SK-N-DZ (cell line): ENCODE results near the gene LAMA5.

Source experiments
- DNase-seq: peaks from one replicate; pipeline ENCODE4 v3.0.0-alpha.2; 2015; ENCODE audit warnings: low spot score

The LAMA5 gene

DNA sequence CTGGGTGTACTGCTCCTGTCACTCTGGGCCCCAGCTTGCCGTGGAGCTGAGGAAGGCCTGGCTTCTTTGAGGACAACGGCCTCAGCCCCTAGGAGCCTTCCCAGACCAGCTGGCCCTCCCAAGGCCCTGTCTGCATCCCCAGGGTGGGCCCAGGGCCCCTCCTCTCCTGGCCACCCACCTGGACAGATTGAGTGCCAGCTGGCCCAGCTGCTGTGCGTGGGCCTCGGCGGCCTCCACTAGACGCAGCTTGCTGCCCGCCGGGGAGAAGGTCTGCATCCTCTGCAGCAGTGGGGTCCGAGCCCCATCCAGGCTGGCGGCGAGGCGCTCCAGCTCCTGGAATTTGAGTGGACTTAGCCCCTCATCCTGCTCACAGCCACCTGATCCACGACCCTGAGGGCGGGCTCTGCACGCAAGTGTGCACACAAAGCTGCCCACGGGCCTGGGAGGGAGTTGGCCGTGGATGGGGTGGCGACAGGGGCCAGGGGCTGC, 49.9 kb downstream of the LAMA5 start:
- no peak for DNase-seq

- no peak for DNase-seq
Measured at GRCh38 chr20:62316331-62317166, 50.6 kb downstream of the LAMA5 start.

DNA sequence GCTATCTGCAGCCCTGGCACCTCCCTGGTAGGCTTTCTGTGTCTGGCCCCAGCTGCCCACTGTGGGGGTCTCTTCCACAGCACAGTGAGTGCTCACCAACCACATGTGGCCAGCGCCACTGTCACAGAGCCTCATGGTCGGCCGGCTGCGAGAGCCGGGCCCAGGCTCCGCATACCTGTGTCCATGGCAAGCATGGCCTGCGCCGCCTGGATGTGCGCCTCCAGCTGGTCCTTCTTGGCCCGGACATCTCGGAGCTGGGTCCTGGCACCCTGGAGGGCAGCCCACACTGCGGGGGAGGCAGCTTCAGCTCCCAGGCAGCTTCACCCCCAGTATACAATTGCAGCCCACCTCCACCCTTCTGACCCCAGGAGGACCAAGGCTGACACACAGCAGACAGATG, 51.3 kb downstream of the LAMA5 start:
- no peak for DNase-seq

DNA sequence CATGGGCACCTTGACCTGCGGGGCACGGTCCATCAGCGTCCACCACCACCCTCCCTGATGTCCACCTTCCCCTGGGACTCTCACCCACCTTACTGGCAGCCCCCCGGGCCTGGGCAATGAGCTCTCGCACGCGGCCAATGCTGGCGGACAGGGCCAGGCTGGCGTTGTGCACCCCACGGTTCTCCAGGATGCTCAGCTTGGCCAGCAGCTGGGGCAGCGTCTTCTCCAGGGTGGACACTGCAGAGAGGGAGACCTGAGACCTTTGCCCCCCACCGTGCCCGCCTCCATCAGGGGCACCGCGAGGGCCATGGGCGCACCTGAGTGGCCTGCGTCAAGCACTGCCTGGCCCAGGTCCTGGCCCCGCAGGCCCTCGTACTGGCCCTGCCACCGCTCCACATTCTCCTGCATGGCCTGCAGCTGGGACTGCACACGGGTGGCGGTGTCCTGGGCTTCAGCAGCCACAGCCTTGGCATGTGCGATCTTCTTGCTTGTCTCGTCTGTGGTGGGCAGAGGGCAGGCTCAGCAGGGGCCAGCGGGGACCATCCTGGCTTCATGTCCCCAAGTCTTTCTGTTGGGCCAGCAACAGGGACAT, 52.3 kb downstream of the LAMA5 start:
- no peak for DNase-seq

GRCh38 chr20:62314339-62314638, 52.8 kb downstream of the LAMA5 start:
- DNase-seq = no peak

DNA sequence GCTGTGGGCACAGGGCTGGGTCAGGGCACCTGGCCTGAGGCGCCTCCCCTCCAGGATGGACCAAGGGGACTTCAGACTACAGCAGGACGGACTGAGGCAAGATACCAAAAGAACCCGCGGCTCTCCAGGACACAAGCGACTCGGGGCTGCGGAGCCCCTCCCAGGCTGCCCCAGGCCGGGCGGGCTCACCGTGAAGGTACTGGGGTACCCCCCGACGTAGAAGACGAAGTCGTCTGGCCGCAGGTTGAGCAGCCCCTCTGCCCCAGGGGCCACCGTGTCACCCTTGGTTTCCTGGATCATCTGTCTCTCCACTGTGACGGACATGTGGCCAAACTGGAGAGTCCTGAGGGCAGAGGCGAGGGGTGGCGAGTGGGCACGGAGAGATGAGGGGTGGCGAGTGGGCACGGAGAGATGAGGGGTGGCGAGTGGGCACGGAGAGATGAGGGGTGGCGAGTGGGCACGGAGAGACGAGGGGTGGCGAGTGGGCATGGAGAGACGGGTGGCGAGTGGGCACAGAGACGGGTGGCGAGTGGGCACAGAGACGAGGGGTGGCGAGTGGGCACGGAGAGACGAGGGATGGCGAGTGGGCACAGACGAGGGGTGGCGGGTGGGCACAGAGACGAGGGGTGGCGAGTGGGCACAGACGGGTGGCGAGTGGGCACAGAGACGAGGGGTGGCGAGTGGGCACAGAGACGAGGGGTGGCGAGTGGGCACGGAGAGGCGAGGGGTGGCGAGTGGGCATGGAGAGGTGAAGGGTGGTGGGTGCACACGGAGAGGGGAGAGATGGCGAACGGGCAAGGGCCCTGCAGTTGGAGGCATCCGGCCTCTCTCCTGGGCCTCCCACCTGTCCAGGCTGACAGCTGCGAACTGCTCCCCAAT, 53.4 kb downstream of the LAMA5 start:
- no peak for DNase-seq

GRCh38 chr20:62313021-62313420, 54.1 kb downstream of the LAMA5 start:
- DNase-seq = no peak

DNA sequence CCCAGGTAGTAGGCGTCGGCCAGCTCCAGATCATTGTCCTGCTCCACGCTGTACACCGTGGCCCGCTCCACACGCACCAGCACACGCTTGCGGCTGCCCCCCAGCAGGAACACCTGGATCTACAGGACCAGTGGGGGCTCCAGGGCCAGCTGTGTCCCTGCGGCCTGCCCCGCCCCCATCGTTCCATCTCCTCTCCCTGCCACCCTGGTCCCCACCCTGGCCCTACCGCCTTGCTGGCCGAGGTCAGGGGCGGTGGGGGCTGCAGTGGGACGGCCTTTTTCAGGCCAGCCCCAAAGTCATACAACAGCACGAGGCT, 54.5 kb downstream of the LAMA5 start:
- DNase-seq = no peak

DNA sequence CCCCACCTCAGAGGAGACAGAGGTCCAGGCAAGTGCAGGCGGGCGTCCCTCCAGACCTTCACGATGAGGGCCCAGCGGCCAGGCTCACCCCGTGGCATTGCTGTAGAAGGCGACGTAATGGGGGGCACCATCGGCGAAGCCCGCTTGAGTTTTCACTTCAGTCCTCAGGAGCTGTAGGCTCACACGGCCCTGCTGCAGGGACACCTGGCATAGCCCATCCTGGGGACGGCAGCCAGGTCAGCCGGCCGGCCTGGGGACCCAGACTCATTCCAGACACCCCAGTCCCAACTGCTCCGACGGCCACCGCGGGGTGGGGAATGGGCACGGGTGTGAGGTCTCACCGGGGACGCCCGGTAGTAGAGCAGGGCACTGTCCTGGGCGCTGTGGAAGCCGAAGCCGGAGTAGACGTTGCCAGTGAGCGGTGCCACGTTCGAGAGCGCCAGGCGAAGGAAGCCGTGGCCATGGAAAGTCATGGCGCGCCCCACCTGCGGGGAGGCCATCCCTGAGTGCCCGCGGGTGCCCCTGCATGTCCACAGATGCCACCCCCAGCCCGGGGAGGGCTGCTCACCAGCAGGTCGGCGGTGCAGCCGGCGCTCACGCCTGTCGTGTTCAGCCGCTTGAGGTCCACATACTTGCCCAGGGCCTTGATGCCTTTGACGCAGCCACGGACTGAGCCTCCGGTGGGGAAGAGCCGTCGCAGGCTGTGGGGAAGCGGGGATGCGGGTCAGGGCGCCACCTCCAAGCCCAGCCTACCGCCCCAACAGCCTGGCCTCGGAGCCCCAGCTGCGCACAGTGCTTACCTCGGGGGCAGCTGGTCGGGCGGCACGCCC, 55.1 kb downstream of the LAMA5 start:
- DNase-seq = no peak

DNA sequence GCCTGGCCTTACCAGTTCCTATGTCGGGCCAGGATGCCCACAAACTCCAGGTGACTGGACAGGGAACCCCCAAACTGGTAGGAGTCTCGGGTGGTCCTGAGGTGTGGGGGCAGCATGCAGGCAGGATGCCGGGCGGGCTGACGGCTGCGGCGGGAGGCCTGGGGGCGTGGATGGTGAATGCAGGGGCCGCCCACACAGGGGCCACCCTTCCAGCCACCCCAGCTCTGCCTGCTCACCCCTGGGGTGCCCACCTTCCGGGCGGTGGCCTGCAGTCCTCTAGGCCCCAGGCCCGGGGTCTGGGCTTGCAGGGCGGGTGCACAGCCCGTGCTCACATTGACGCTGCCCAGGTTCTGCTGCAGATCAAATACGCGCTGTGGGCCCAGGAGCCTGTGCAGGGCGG, 56.0 kb downstream of the LAMA5 start:
- DNase-seq = no peak

DNA sequence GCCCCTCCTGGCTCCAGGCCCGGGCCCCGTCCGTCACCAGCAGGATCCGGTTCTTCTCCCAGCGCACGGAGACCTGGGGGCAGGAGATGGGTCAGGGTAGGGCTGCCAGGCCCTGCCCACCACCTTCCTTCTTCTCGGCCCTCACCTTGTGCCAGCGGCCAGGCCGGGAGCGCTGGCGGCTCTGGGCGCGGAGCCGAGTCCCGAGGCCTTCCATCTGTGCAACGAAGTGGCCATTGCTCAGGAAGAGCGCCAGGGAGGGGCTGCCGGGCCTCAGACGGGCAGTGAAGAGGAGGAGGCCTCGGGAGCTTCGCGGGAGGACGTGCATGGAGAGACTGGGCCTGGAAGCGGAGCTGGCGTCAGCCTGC, 56.4 kb downstream of the LAMA5 start:
- no peak for DNase-seq

DNA sequence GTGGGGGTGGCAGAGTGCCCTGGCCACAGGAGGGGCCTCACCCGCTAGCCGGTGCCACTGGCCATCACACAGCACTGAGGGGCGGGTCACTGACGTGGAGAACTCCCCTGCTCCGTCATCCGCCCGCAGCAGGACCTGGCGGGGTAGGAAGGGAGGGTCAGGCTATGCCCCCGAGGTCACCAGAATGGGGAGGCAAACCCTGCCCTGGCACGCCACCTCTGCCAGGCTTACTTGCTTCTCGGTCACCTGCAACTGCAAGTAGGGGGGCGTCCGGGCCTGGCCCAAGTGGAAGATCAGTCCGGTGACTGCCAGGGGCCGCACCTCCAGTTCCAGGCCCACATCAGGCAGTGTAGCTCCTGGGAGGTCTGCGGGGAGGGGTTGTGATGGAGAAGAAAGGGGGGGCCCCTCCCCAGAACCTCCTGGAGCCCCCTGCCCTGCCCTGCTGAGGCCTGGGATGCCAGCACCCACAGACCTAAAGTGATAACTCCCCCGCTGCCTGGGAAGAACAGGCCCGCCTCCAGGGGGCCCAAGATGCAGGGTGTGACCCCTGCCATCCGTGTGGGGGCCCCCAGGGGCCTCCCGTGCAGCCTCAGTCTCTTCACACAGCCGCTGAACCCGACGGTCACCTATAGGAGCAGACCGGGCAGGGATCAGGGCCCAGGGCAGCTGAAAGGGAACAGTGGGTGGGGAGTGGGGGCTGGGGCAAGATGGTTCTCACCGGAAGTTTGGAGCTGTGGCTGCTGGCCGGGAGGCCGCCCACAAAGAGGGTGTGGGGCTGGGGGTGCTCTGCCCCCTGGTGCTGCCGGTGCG, 57.0 kb downstream of the LAMA5 start:
- DNase-seq = no peak

DNA sequence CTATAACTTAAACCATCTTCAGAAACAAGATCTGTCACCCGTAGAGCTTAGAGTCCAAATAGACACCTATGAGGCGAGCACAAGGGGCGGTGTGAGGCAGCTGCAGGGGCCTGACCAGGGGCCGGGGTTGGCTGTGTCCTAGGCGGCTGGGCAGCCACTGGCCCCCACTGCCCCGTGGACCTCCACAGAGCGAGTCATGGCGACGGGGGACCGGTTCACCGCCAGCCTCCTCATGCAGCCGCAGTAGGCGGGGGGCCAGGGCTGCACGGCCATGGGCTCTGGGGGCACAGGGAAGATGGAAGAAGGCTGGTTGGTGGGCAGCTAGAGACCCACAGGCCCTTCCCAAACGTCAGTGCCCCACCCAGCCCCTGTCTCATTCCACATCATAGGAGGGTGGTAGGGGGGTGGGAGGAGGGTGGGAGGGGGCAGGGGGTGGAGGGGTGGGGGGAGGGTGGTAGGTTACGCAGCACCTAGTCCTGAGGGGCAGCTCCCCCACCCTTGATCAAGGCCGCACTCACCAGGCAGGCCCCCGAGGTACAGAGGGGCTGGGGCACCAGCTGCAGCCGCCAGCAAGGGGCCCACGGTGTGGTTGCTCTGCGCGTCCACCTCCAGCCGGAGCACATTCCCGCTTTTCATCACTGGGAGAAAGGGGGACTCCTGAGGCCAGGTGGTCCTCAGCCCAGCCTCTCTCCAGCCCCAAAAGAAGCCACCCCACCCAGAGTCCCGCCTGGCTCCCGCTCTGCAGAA, 57.7 kb downstream of the LAMA5 start:
- DNase-seq = no peak

DNA sequence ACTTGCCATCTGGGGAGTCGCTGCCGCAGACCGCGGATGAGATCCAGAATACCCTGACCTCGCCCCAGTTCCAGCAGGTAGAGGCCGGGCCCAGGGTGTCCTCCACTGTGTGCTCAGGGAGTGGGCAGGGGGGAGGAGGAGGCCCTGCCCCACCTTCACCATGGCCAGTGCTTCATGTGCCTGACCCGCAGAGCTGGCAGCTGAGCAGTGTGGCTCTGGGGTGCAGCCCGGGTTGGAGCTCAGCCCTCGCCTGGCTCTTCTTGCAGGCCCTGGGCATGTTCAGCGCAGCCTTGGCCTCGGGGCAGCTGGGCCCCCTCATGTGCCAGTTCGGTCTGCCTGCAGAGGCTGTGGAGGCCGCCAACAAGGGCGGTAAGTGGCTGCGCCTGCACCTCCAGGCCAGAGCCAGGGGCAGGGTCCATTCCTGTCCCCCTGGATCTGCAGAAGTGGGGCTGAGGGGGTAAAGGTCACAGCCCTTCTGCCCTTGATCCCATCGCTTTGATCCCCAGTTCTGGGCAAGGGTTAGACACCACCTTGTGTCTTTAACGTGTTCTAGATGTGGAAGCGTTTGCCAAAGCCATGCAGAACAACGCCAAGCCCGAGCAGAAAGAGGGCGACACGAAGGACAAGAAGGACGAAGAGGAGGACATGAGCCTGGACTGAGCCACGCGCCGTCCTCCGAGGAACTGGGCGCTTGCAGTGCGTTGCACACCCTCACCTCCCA, 58.9 kb downstream of the LAMA5 start:
- no peak for DNase-seq

GRCh38 chr20:62307226-62308101, 59.6 kb downstream of the LAMA5 start:
- DNase-seq = no peak

GRCh38 chr20:62306414-62307187, 60.5 kb downstream of the LAMA5 start:
- no peak for DNase-seq

DNA sequence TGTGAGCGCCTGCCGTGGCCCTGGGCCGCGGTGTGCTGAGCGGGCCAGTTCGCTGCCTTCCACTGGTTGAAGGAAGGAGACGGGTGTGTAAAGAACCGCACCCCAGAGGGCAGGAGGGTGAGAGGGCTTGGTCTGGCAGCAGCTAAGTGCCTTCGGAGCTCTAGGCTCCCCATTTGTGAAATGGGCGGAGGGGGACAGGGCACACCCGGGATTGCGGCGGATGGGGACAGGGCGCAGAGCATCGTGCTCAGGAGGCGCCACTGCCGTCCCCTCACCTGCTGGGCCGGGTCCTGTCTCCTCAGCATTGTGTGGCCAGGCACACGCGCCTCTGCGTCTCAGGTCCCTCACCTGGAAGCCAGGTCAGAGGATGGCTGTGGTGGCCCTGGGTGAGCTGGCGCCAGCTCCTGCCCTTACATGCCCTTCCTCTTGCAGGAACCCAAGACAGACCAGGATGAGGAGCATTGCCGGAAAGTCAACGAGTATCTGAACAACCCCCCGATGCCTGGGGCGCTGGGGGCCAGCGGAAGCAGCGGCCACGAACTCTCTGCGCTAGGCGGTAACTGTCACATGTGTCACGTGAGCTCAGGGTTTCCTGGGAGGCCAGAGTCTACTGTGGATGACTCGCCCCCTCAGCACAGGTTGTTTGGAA, 61.2 kb downstream of the LAMA5 start:
- no peak for DNase-seq
